Mesodermal cell (in vitro differentiated cells): ENCODE results near the gene GNAI1.

Experiments used
- H3K27ac ChIP-seq: 2 replicates; pipeline ENCODE4 v1.7.0; 2013; ENCODE audit warnings: mild to moderate bottlenecking, low read depth, low read length, moderate library complexity; ENCODE audit not compliant: severe bottlenecking
- H3K36me3 ChIP-seq: 2 replicates; pipeline ENCODE4 v1.7.1; 2013; ENCODE audit warnings: mild to moderate bottlenecking, low read length, moderate library complexity; ENCODE audit not compliant: control insufficient read depth, insufficient read depth
- H3K4me1 ChIP-seq: one replicate; pipeline ENCODE4 v1.7.1; 2013; ENCODE audit warnings: mild to moderate bottlenecking, low read length; ENCODE audit not compliant: insufficient read depth, control insufficient read depth, poor library complexity, severe bottlenecking
- H3K4me3 ChIP-seq: 2 replicates; pipeline ENCODE4 v1.7.0; 2013; ENCODE audit warnings: low read length, control low read depth, mild to moderate bottlenecking; ENCODE audit not compliant: insufficient read depth, poor library complexity, severe bottlenecking; ENCODE audit errors: extremely low read depth
- H3K9me3 ChIP-seq: 2 replicates; pipeline ENCODE4 v1.7.1; 2013; ENCODE audit warnings: mild to moderate bottlenecking, low read length, moderate library complexity; ENCODE audit not compliant: control insufficient read depth
- WGBS, 2 experiments: methylation state at CpG; one replicate each; pipeline ENCODE4 v1.1.5; 2013; ENCODE audit warnings: missing lambda C conversion rate in 2 of 2; ENCODE audit not compliant: insufficient coverage in 2 of 2; 5-methylcytosine and 5-hydroxymethylcytosine counted together

Gene GNAI1

GRCh38 chr7:80161466-80161865 is 26.8 kb downstream of the GNAI1 start:
- no CpG with 5 or more reads among the region's 1 CpG for WGBS, 2 experiments

GRCh38 chr7:80165177-80165576 is 30.5 kb downstream of the GNAI1 start:
- no peaks in the 10 kb centered on the region for H3K36me3 ChIP-seq
- no peaks in the 10 kb centered on the region for H3K4me1 ChIP-seq
- H3K27ac ChIP-seq, result no peak overlapping the region
- peaks cover 10% of the 10 kb centered on the region for H3K9me3 ChIP-seq
- H3K4me3 ChIP-seq, result no peak overlapping the region

More at GRCh38 chr7:80161466-80161865, 26.8 kb downstream of the GNAI1 start:
- no peaks in the 10 kb centered on the region for H3K9me3 ChIP-seq
- H3K27ac ChIP-seq, result no peak overlapping the region
- H3K36me3 ChIP-seq, result no peaks in the 10 kb centered on the region
- H3K4me1 ChIP-seq, result no peaks in the 10 kb centered on the region
- H3K4me3 ChIP-seq, result no peak overlapping the region

- no peaks in the 10 kb centered on the region for H3K4me1 ChIP-seq
- WGBS, 2 experiments, result 80% methylated on average over 1 of the region's 2 CpGs; no CpG with 5 or more reads in 1 of the 2 experiments
- H3K36me3 ChIP-seq, result peaks cover 5% of the 10 kb centered on the region
- H3K27ac ChIP-seq, result no peak overlapping the region
- H3K4me3 ChIP-seq, result no peak overlapping the region
- peaks cover 19% of the 10 kb centered on the region for H3K9me3 ChIP-seq
These were observed 35.8 kb downstream of the GNAI1 start for GRCh38 chr7:80170445-80170844.

- Histone ChIP-seq H3K27ac (no peak overlapping the region), H3K9me3 (peaks cover 19% of the 10 kb centered on the region), H3K4me1 (no peaks in the 10 kb centered on the region), H3K36me3 (peaks cover 5% of the 10 kb centered on the region), H3K4me3 (no peak overlapping the region)
- 87 to 92% methylated on average over 3 to 4 of the region's 4 CpGs for WGBS, 2 experiments
These were observed 37.8 kb downstream of the GNAI1 start for GRCh38 chr7:80172387-80172786.

GRCh38 chr7:80175744-80176143 is 41.1 kb downstream of the GNAI1 start:
- Histone ChIP-seq H3K9me3 (peaks cover 5% of the 10 kb centered on the region), H3K27ac (no peak overlapping the region), H3K4me1 (no peaks in the 10 kb centered on the region), H3K4me3 (no peak overlapping the region), H3K36me3 (peaks cover 5% of the 10 kb centered on the region)
- no CpG with 5 or more reads among the region's 1 CpG for WGBS, 2 experiments

GRCh38 chr7:80181411-80181810 is 46.8 kb downstream of the GNAI1 start:
- Histone ChIP-seq H3K36me3 (no peaks in the 10 kb centered on the region), H3K9me3 (no peaks in the 10 kb centered on the region), H3K4me3 (no peak overlapping the region), H3K27ac (no peak overlapping the region), H3K4me1 (peaks cover 3% of the 10 kb centered on the region)
- WGBS, 2 experiments, result 83 to 96% methylated on average over 1 to 4 of the region's 4 CpGs

- Histone ChIP-seq H3K9me3 (no peaks in the 10 kb centered on the region), H3K36me3 (no peaks in the 10 kb centered on the region)
- 40% methylated on average over 1 of the region's 3 CpGs; no CpG with 5 or more reads in 1 of the 2 experiments for WGBS, 2 experiments
These were observed 48.1 kb downstream of the GNAI1 start for GRCh38 chr7:80182630-80183276.

GRCh38 chr7:80183351-80183750 is 48.7 kb downstream of the GNAI1 start:
- Histone ChIP-seq H3K4me3 (no peak overlapping the region), H3K9me3 (no peaks in the 10 kb centered on the region), H3K4me1 (peaks cover 3% of the 10 kb centered on the region), H3K27ac (no peak overlapping the region), H3K36me3 (no peaks in the 10 kb centered on the region)

More at GRCh38 chr7:80182630-80183276, 48.1 kb downstream of the GNAI1 start:
- Histone ChIP-seq H3K4me1 (peaks cover 3% of the 10 kb centered on the region), H3K4me3 (no peak overlapping the region), H3K27ac (no peak overlapping the region)

- Histone ChIP-seq H3K4me1 (peaks cover 3% of the 10 kb centered on the region), H3K9me3 (no peaks in the 10 kb centered on the region), H3K36me3 (no peaks in the 10 kb centered on the region), H3K27ac (no peak overlapping the region), H3K4me3 (no peak overlapping the region)
- WGBS, 2 experiments, result 79 to 89% methylated on average over 11 to 13 of the region's 15 CpGs
These were observed 49.5 kb downstream of the GNAI1 start for GRCh38 chr7:80183900-80184685.

GRCh38 chr7:80184693-80185092 is 50.1 kb downstream of the GNAI1 start:
- no peak overlapping the region for H3K4me3 ChIP-seq
- H3K36me3 ChIP-seq, result no peaks in the 10 kb centered on the region
- H3K27ac ChIP-seq, result no peak overlapping the region
- peaks cover 3% of the 10 kb centered on the region for H3K4me1 ChIP-seq
- no peaks in the 10 kb centered on the region for H3K9me3 ChIP-seq
- 44 to 63% methylated on average over 2 to 3 of the region's 4 CpGs for WGBS, 2 experiments

- H3K9me3 ChIP-seq, result no peaks in the 10 kb centered on the region
- peaks cover 3% of the 10 kb centered on the region for H3K4me1 ChIP-seq
- H3K4me3 ChIP-seq, result no peak overlapping the region
- no peaks in the 10 kb centered on the region for H3K36me3 ChIP-seq
- 92 to 98% methylated on average over 3 to 6 of the region's 7 CpGs for WGBS, 2 experiments
- no peak overlapping the region for H3K27ac ChIP-seq
These were observed 50.9 kb downstream of the GNAI1 start for GRCh38 chr7:80185571-80185970.
